HL-60 (cell line): Measurements from ENCODE around the gene SUFU.

Source experiments
- DNase-seq, 2 experiments: peaks; one replicate each; pipeline ENCODE4 v3.0.0-alpha.2; 2010 to 2020; ENCODE audit warnings: low read depth in 1 of 2, low spot score in 1 of 2
- H3K27ac ChIP-seq: fragments of 250-450 bp; sonication (Bioruptor Pico); replicated peaks from 2 replicates; pipeline ENCODE4 v1.5.1; 2020; ENCODE audit warnings: mild to moderate bottlenecking, moderate library complexity
- H3K27me3 ChIP-seq: fragments of 250-450 bp; sonication (Bioruptor Pico); 2 replicates; pipeline ENCODE4 v1.5.1; 2021; ENCODE audit warnings: mild to moderate bottlenecking, moderate library complexity; ENCODE audit not compliant: insufficient read depth, poor library complexity, severe bottlenecking
- H3K4me3 ChIP-seq: replicated peaks from 2 replicates; pipeline ENCODE4 v1.5.1; 2011; ENCODE audit warnings: mild to moderate bottlenecking, control low read depth, low read length; ENCODE audit not compliant: insufficient read depth
- CTCF ChIP-seq: IDR thresholded peaks from one replicate; pipeline ENCODE4 v1.5.1; 2011; ENCODE audit warnings: low read length, control low read depth, inconsistent platforms; ENCODE audit not compliant: insufficient read depth
- GABPA ChIP-seq: IDR thresholded peaks from 2 replicates; pipeline ENCODE4 v1.6.1; 2012; ENCODE audit warnings: low read depth
- POLR2AphosphoS5 ChIP-seq: IDR thresholded peaks from 2 replicates; pipeline ENCODE4 v1.6.1; 2012; ENCODE audit warnings: low read depth
- REST ChIP-seq: IDR thresholded peaks from 2 replicates; pipeline ENCODE4 v1.6.1; 2012; ENCODE audit warnings: low read depth; ENCODE audit not compliant: insufficient replicate concordance
- SPI1 ChIP-seq: IDR thresholded peaks from 2 replicates; pipeline ENCODE4 v1.6.1; 2012; ENCODE audit warnings: low read depth, mild to moderate bottlenecking, borderline replicate concordance

Gene SUFU

GRCh38 chr10:102654566-102654965, 150.8 kb downstream of the SUFU start:
- H3K4me3 ChIP-seq = no peak overlapping the region
- no peak overlapping the region for H3K27ac ChIP-seq
- H3K27me3 ChIP-seq = no peaks in the 10 kb centered on the region
- no peak for DNase-seq
- TF ChIP-seq POLR2AphosphoS5 (no peak), GABPA (no peak), CTCF (no peak), REST (no peak), SPI1 (no peak)

- H3K4me3 ChIP-seq = no peak overlapping the region
- TF ChIP-seq SPI1 (no peak), REST (no peak), CTCF (no peak), GABPA (no peak), POLR2AphosphoS5 (no peak)
- no peak for DNase-seq
- no peak overlapping the region for H3K27ac ChIP-seq
- no peaks in the 10 kb centered on the region for H3K27me3 ChIP-seq
Measured at GRCh38 chr10:102654969-102655368, 151.2 kb downstream of the SUFU start.

- DNase-seq = no peak
- Histone ChIP-seq H3K27ac (no peak overlapping the region), H3K27me3 (no peaks in the 10 kb centered on the region), H3K4me3 (no peak overlapping the region)
- TF ChIP-seq CTCF (no peak), REST (no peak), GABPA (no peak), SPI1 (no peak), POLR2AphosphoS5 (no peak)
Measured at GRCh38 chr10:102656026-102656425, 152.3 kb downstream of the SUFU start.
